GM23338 (cell line): ENCODE data around the gene DCAF5.

ENCODE experiments used
- CREB1 ChIP-seq: fragments of 250-450 bp; sonication (Bioruptor Pico); IDR thresholded peaks from 2 replicates; pipeline ENCODE4 v1.5.0; 2020; ENCODE audit warnings: low read depth, mild to moderate bottlenecking, moderate library complexity
- CTCF ChIP-seq, 2 experiments: fragments of 200-600 bp in 1 of 2; sonication (generic) in 1 of 2; conservative IDR thresholded peaks; 2 replicates each; pipeline versions ENCODE4 v1.5.1 to v1.6.1; 2016 to 2017; ENCODE audit warnings: antibody characterized with exemption in 2 of 2, low read depth in 2 of 2, mild to moderate bottlenecking in 2 of 2, moderate library complexity in 1 of 2
- EZH2 ChIP-seq: fragments of 200-600 bp; sonication (generic); IDR thresholded peaks from one replicate; pipeline ENCODE4 v1.8.0; 2017; ENCODE audit warnings: antibody characterized with exemption, mild to moderate bottlenecking, low read depth; ENCODE audit not compliant: unreplicated experiment
- EZH2phosphoT487 ChIP-seq: fragments of 200-600 bp; sonication (generic); IDR thresholded peaks from one replicate; pipeline ENCODE4 v1.8.1; 2018; ENCODE audit warnings: antibody characterized with exemption; ENCODE audit not compliant: unreplicated experiment
- JUNB ChIP-seq: IDR thresholded peaks from one replicate; pipeline ENCODE4 v1.6.1; 2016; ENCODE audit warnings: antibody characterized with exemption; ENCODE audit not compliant: unreplicated experiment
- NANOG ChIP-seq: IDR thresholded peaks from 2 replicates; pipeline ENCODE4 v1.6.1; 2016; ENCODE audit warnings: antibody characterized with exemption, borderline replicate concordance
- POLR2AphosphoS5 ChIP-seq: IDR thresholded peaks from 2 replicates; pipeline ENCODE4 v1.6.1; 2016; ENCODE audit warnings: antibody characterized with exemption, low read depth
- REST ChIP-seq: IDR thresholded peaks from one replicate; pipeline ENCODE4 v1.6.1; 2018; ENCODE audit warnings: antibody characterized with exemption; ENCODE audit not compliant: unreplicated experiment
- STAT1 ChIP-seq: IDR thresholded peaks from one replicate; pipeline ENCODE4 v1.6.1; 2016; ENCODE audit warnings: antibody characterized with exemption; ENCODE audit not compliant: unreplicated experiment
- ZNF114 ChIP-seq: fragments of 250-450 bp; sonication (Bioruptor Pico); IDR thresholded peaks from 2 replicates; pipeline ENCODE4 v1.5.0; 2020; ENCODE audit warnings: mild to moderate bottlenecking, moderate library complexity
- ZNF331 ChIP-seq: fragments of 250-450 bp; sonication (Bioruptor Pico); IDR thresholded peaks from 2 replicates; pipeline ENCODE4 v1.5.0; 2020; ENCODE audit warnings: low read depth, mild to moderate bottlenecking, moderate library complexity

GRCh38 chr14:69092840-69093422 is 60.0 kb downstream of the DCAF5 start:
- no peak for TF ChIP-seq CTCF (conservative IDR thresholded peaks at IDR 0.05; ENCODE audit: low read depth in 2 of 2)
- no peak for TF ChIP-seq ZNF114
- TF ChIP-seq POLR2AphosphoS5, result no peak
- TF ChIP-seq REST, result no peak
- TF ChIP-seq EZH2, result no peak
- no peak for TF ChIP-seq JUNB
- no peak for TF ChIP-seq CREB1 (CRISPR knock-in tag)
- TF ChIP-seq EZH2phosphoT487, result no peak
- TF ChIP-seq ZNF331 (CRISPR knock-in tag), result no peak
- TF ChIP-seq STAT1, result no peak
- no peak for TF ChIP-seq NANOG
